GM12878 (cell line): Measurements from ENCODE around the gene IL16. TPM values are rescaled to one million over a fixed set of nuclear protein-coding genes. Genes with fewer than 3 reads are reported as not detected.

Experiments used
- ATAC-seq: fragments of 200-7000 bp; cut with Tn5 transposase; 3 replicates; pipeline ENCODE4 v1.9.1; 2020; ENCODE audit warnings: mild to moderate bottlenecking, moderate library complexity
- BruUV-seq: library from RNA; stranded (reverse); fragments of 400-500 nt; replicated peaks from 2 replicates; lab custom pipeline; 2021; lab: Mats Ljungman, UMichigan
- CTCF ChIA-PET: fragments of 300-600 bp; sonication (Branson Sonifier 250); formaldehyde crosslinking; extraction: SDS; loops from one replicate; lab custom pipeline; 2021; ENCODE audit warnings: inconsistent platforms; lab: Yijun Ruan, JAX
- POLR2A ChIA-PET: fragments of 350-600 bp; formaldehyde crosslinking; extraction: SDS; loops from one replicate; lab custom pipeline; 2021; ENCODE audit warnings: inconsistent platforms; lab: Charles Lee
- RAD21 ChIA-PET: fragments of 300-600 bp; sonication (Branson Sonifier 250); formaldehyde crosslinking; loops from one replicate; lab custom pipeline; 2023; ENCODE audit warnings: antibody characterized with exemption; ENCODE audit not compliant: unreplicated experiment; lab: Charles Lee
- SMC1A ChIA-PET: fragments of 300-600 bp; sonication (Branson Sonifier 250); formaldehyde crosslinking; loops from one replicate; lab custom pipeline; 2023; ENCODE audit not compliant: unreplicated experiment, uncharacterized antibody; lab: Charles Lee
- DNase-seq: peaks from one replicate; pipeline ENCODE4 v3.0.0-alpha.2; 2011; ENCODE audit warnings: low read depth, low spot score
- FAIRE-seq: peaks from 3 replicates; lab custom pipeline; 2011; peaks lifted over from hg19 to GRCh38; lab: Jason Lieb, UNC
- H2AFZ ChIP-seq: 2 replicates; pipeline ENCODE4 v1.6.0; 2011; ENCODE audit warnings: low read depth, low read length, control low read depth; ENCODE audit not compliant: control insufficient read depth
- H3K27ac ChIP-seq: 2 replicates; pipeline ENCODE4 v1.5.1; 2011; ENCODE audit warnings: control low read depth; ENCODE audit not compliant: control insufficient read depth, insufficient read depth
- H3K27me3 ChIP-seq, 2 experiments: replicated peaks in 1 of 2; 2 replicates each; pipeline versions ENCODE4 v1.6.0 to v1.6.1; 2011; ENCODE audit warnings: low read length in 1 of 2; ENCODE audit not compliant: control insufficient read depth in 2 of 2, insufficient read depth in 2 of 2
- H3K36me3 ChIP-seq, 2 experiments: 2 replicates each; pipeline ENCODE4 v1.5.1; 2011; ENCODE audit warnings: low read length in 1 of 2; ENCODE audit not compliant: control insufficient read depth in 2 of 2, insufficient read depth in 2 of 2
- H3K4me1 ChIP-seq: 2 replicates; pipeline ENCODE4 v1.6.1; 2011; ENCODE audit warnings: mild to moderate bottlenecking, low read length, moderate library complexity, mixed read lengths; ENCODE audit not compliant: control insufficient read depth, insufficient read depth
- H3K4me2 ChIP-seq: 2 replicates; pipeline ENCODE4 v1.6.0; 2011; ENCODE audit warnings: control low read depth; ENCODE audit not compliant: control insufficient read depth, insufficient read depth
- H3K4me3 ChIP-seq: fragments of 200-600 bp; sonication (generic); 2 replicates; pipeline ENCODE4 v1.5.1; 2016
- H3K79me2 ChIP-seq: 2 replicates; pipeline ENCODE4 v1.6.0; 2011; ENCODE audit warnings: low read length; ENCODE audit not compliant: control insufficient read depth, insufficient read depth
- H3K9ac ChIP-seq: 2 replicates; pipeline ENCODE4 v1.8.0; 2011; ENCODE audit warnings: low read length, control low read depth, mixed read lengths; ENCODE audit not compliant: control insufficient read depth, insufficient read depth
- H3K9me3 ChIP-seq: replicated peaks from 3 replicates; pipeline ENCODE4 v1.5.1; 2011; ENCODE audit warnings: mild to moderate bottlenecking, low read length; ENCODE audit not compliant: control insufficient read depth, insufficient read depth
- H4K20me1 ChIP-seq: 2 replicates; pipeline ENCODE4 v1.6.0; 2011; ENCODE audit not compliant: control insufficient read depth, insufficient read depth
- CBX3 ChIP-seq: fragments of 200-600 bp; sonication (generic); IDR thresholded peaks from 2 replicates; pipeline ENCODE4 v1.6.1; 2016; ENCODE audit warnings: low read depth, borderline replicate concordance
- RAD21 ChIP-seq: IDR thresholded peaks from 2 replicates; pipeline ENCODE4 v1.6.1; 2011; ENCODE audit warnings: mild to moderate bottlenecking, low read depth, low read length, moderate library complexity; ENCODE audit not compliant: insufficient read depth
- ZNF687 ChIP-seq: fragments of 450-650 bp; IDR thresholded peaks from 2 replicates; pipeline ENCODE4 v1.6.1; 2017; ENCODE audit warnings: mild to moderate bottlenecking, moderate library complexity
- WGBS: methylation state at CpG from one replicate; pipeline ENCODE4 v1.1.6; 2016; ENCODE audit warnings: low lambda C conversion rate; ENCODE audit not compliant: insufficient replicate concordance, insufficient coverage; ENCODE audit errors: missing lambda C conversion rate; 5-methylcytosine and 5-hydroxymethylcytosine counted together
- in situ Hi-C: fragments of 300-500 bp; cut with MboI; formaldehyde crosslinking; loops from 9 replicates; pipeline ENCODE4 v1.14.3; 2018; ENCODE audit warnings: mixed read lengths
- intact Hi-C: fragments of 100-400 bp; cut with micrococcal nuclease; formaldehyde crosslinking; loops from one replicate; pipeline ENCODE4 v1.14.2; 2022; ENCODE audit not compliant: unreplicated experiment
- polyA plus RNA-seq, 11 experiments: library from polyadenylated mRNA; depleted of rRNA in 4 of 11; unstranded in 6 of 11; stranded (reverse) in 5 of 11; fragments of >200 nt; fragmentation: Nextera tagmentation in 4 of 11; fragmentation: Illumina TruSeq in 1 of 11; extraction: Ambion mirVana in 4 of 11; extraction: Trizol in 1 of 11; gene quantifications; 1 replicate in 1 of 11; 2 replicates in 10 of 11; pipeline versions ENCODE4 v1.2.1 to v1.2.3, GENCODE V29; 2011 to 2016; ENCODE audit warnings: inconsistent platforms in 2 of 11, missing spikeins in 2 of 11, low read depth in 1 of 11
- total RNA-seq, 4 experiments: library from RNA; depleted of rRNA in 3 of 4; stranded (reverse); fragments of >200 nt in 3 of 4; fragmentation: Illumina TruSeq in 1 of 4; extraction: Trizol in 1 of 4; gene quantifications; 2 replicates each; pipeline versions ENCODE4 v1.2.1 to v1.2.3, GENCODE V29; 2013 to 2021

IL16 gene
- total and polyA plus RNA-seq, 10 of the 15 experiments (the other 5 are each of a cell fraction or from before 2014, with no cell fraction given): 21.7 to 206 (median 44.5) TPM

DNA sequence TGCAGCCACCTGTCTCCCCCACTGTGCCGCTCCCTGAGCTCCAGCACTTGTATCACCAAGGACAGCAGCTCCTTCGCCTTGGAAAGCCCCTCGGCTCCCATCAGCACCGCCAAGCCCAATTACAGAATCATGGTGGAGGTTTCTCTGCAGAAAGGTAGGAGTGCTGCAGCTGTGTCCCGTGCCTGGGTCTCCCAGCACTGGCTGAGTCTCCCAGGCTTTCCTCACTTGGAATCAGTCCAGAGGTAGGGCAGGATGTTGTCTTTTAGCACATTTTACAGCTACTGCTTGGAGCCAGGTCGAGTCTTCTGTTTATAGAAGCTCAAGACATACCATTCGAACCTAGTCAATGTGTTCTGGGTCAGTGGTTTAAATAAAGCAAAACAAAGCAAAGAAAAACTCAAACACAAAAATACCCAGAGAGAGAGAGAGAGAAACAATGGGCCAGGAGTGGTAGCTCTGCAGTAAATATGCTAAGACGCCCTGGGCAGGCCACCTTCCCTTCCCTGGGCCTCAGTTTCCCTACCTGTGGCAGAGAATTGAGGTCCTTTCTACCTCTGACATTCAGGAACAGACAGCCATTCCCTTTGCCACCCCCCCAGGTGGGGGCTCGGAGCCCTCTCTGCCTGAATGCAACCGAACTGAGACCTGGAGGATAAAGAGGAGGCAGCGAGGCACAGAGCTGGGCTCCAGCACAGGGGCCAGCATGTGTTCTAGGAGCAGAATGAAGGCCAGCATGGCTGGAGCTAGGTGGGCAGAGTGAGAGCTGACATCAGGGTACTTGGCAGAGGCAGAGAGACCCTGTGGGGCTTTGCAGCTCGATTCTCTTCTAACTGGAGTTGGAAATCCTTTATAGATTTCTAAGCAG lies 83.2 kb downstream of the IL16 start:
- ChIA-PET POLR2A (no interaction called here), RAD21 (interaction anchor here (0.6 to 1.9 kb wide), 10 partner anchors 11 to 264 kb away, joined by 3 to 8 read pairs (median 4); partner anchors contain the start of gene STARD5), SMC1A (interaction anchor here (0.9 to 2.9 kb wide), 10 partner anchors 10 to 56 kb away, joined by 3 to 18 read pairs (median 4); no protein-coding TSS in a partner anchor), CTCF (interaction anchor here (0.7 to 11.0 kb wide), 8 partner anchors 8 to 120 kb away, joined by 3 to 242 read pairs (median 4); no protein-coding TSS in a partner anchor)
- no peaks in the 10 kb centered on the region for H3K27me3 ChIP-seq
- no peaks in the 10 kb centered on the region for H3K79me2 ChIP-seq
- H3K9me3 ChIP-seq: peaks cover 5% of the 10 kb centered on the region
- H3K27ac ChIP-seq: no peak overlapping the region
- no peak for ATAC-seq
- DNase-seq: no peak
- no peaks in the 10 kb centered on the region for H4K20me1 ChIP-seq
- H3K4me2 ChIP-seq: no peak overlapping the region
- H3K9ac ChIP-seq: no peak overlapping the region
- TF ChIP-seq CBX3: no peak
- TF ChIP-seq RAD21: no peak
- TF ChIP-seq ZNF687: no peak
- peaks cover 12% of the 10 kb centered on the region for H3K4me1 ChIP-seq
- H3K4me3 ChIP-seq: no peak overlapping the region
- in situ Hi-C loops (loop anchor here (10.0 to 25.0 kb wide), 3 partner anchors 765 to 1932 kb away; partner anchors contain the start of genes HDGFL3 and MEX3B), intact Hi-C loops (loop anchor here (10.0 kb wide), 1 partner anchor 195 kb away; no protein-coding TSS in a partner anchor)
- BruUV-seq: no TSS peak
- FAIRE-seq: no peak
- no peaks in the 10 kb centered on the region for H3K36me3 ChIP-seq
- no peak overlapping the region for H2AFZ ChIP-seq
- WGBS: 69% methylated on average over 11 of the region's 12 CpGs
